T-helper 2 cell treated with Interferon-gamma antibody and Interleukin-4, amounts not matched to agents 100 ng/mL and 5 ng/mL, for 36 hours (primary cell): ENCODE data around the gene ARSI. TPM values are rescaled to one million over a fixed set of nuclear protein-coding genes. Genes with fewer than 3 reads are reported as not detected.
"Not testable (repeated sequence)": the region's sequence is repeated elsewhere in the genome, so short reads cannot be mapped to it uniquely, and the experiment has no call there.

ENCODE experiments used
- intact Hi-C: fragments of 100-400 bp; cut with micrococcal nuclease; formaldehyde crosslinking; loops from one replicate; pipeline ENCODE4 v1.15.1; 2023
- total RNA-seq: library from RNA; stranded (reverse); gene quantifications from 2 replicates; pipeline ENCODE4 v1.2.3, GENCODE V29; 2022

ARSI gene
- total RNA-seq, 1 donor from 2014 or later = not detected

DNA sequence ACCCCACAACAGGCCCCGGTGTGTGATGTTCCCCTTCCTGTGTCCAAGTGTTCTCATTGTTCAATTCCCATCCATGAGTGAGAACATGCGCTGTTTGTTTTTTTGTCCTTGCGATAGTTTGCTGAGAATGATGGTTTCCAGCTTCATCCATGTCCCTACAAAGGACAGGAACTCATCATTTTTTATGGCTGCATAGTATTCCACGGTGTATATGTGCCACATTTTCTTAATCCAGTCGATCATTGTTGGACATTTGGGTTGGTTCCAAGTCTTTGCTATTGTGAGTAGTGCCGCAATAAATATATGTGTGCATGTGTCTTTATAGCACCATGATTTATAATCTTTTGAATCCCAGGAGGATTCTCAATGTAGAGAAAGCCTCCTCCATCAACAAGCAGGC, 54.2 kb downstream of the ARSI start:
- intact Hi-C loops = not testable (repeated sequence)

DNA sequence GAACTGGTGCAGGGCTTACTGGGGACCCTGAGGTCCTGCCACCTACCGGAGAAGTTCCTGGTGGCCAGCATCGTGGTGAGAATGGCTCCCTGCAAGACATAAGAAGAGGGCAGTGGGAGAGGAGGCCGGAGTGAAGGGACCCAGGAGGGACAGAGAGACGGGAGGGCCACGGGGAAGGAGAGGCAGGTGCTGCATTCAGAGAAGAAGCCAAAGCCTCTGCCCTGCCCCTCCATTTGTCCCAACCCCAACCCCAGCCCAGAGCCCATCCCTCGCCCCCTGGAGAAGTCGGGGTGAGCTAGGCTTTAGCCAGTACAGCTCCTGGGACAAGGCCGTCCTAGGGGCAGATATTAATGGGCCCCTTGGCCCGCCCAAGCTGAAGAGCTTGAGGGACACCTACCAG, 55.0 kb downstream of the ARSI start:
- intact Hi-C loops = no loop called here

DNA sequence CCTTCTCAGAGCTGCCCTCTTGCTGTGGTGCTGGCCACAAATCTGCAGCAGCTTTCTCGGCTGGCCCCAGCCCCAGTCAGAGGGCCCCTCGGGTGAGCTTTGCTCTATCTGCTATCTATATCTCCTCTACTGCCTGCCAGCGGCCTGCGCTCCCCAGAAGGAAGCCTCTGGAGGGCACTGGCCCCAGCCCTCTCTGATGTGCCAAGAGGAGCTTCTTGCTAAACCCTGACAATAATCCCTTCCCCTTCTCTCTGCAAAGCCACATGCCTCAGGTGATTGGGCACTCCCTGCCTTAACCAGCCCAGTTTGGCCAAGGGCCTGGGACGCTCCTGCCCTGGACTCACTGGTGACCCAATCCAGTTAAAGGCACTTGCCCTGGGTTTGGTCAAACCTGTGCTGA, 55.9 kb downstream of the ARSI start:
- intact Hi-C loops = no loop called here

DNA sequence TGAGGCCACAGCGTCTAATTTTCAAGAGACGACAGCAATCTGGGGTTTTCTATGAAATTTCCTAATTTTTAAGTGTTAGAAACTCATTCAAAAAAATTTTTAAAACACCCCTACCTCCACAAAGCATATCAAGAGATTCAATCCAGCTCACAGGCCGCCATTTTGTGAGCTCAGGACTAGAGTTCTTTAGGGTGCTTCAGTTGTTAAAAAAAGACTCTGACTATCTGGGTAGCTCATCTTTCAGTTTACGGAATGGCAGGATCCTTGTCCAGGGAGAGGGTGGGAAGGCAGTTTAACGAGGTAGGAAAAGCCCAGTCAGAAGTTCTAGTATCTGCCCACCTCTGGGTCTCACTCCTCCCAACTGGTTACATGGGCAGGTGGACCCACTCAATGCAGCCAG, 56.3 kb downstream of the ARSI start:
- intact Hi-C loops = no loop called here

Other genes with a start within 250 kb of the ARSI start
- gene CSF1R, start 216.4 kb downstream of the ARSI start, total RNA-seq = 0.14 TPM in 1 of 2 replicates, not detected in the other
- gene PDGFRB, start 147.1 kb downstream of the ARSI start, total RNA-seq = 1.8 and 4.1 TPM in 2 replicates
- gene CDX1, start 136.1 kb downstream of the ARSI start, total RNA-seq = not detected in 2 replicates
- gene SLC6A7, start 112.8 kb downstream of the ARSI start, total RNA-seq = not detected in 2 replicates
- not detected in 2 replicates for gene CAMK2A, start 13.1 kb downstream of the ARSI start, total RNA-seq
- 72.0 and 74.3 TPM in 2 replicates for gene TCOF1, start 54.8 kb upstream of the ARSI start, total RNA-seq
- gene CD74, start 110.0 kb upstream of the ARSI start, total RNA-seq = 624 and 634 TPM in 2 replicates
- 2,302 and 2,378 TPM in 2 replicates for gene RPS14, start 146.8 kb upstream of the ARSI start, total RNA-seq
- gene NDST1, start 205.2 kb upstream of the ARSI start, total RNA-seq = 0.36 and 0.41 TPM in 2 replicates